Body of pancreas (tissue), 4 donors: ENCODE results near the gene SMIM5.

Experiments
- CTCF ChIP-seq, 7 experiments: fragments of 450-650 bp in 4 of 7; fragments of 200-600 bp in 3 of 7; sonication (generic) in 3 of 7; IDR thresholded peaks; one replicate each; pipeline ENCODE4 v1.5.1; 2016 to 2019; ENCODE audit warnings: antibody characterized with exemption in 7 of 7
- POLR2A ChIP-seq, 3 donors: fragments of 450-650 bp; IDR thresholded peaks; one replicate each; pipeline ENCODE4 v1.6.1; 2016; ENCODE audit warnings: antibody characterized with exemption in 3 of 3, mild to moderate bottlenecking in 2 of 3

GRCh38 chr17:75684249-75684648 lies 51.0 kb downstream of the SMIM5 start:
- TF ChIP-seq CTCF (IDR thresholded peaks at IDR 0.05) (no peak), POLR2A (IDR thresholded peaks at IDR 0.05) (no peak)
